ENCODE data around the gene IMMP1L.

GRCh38 chr11:31479066-31479465 is 30.4 kb downstream of the IMMP1L start:
- TF ChIP-seq CTCF (IDR thresholded peaks at IDR 0.05; ENCODE audit: low read depth, low read length), result no peak
- TF ChIP-seq EZH2phosphoT487 (IDR thresholded peaks at IDR 0.05; ENCODE audit: low read depth), result no peak

Measured in OCI-LY3 (cell line).